ENCODE data around the gene SLC39A3. TPM values are rescaled to one million over a fixed set of nuclear protein-coding genes. Genes with fewer than 3 reads are reported as not detected.

The SLC39A3 gene
- total RNA-seq, 1 donor from 2014 or later: 22.6 TPM

- H3K36me3 ChIP-seq: peaks cover 70% of the 10 kb centered on the region
- no peaks in the 10 kb centered on the region for H3K9me3 ChIP-seq (replicated peaks)
- no peak for DNase-seq
- peaks cover 36% of the 10 kb centered on the region for H3K4me1 ChIP-seq
- intact Hi-C loops (cut with micrococcal nuclease): no loop called here
- no peak overlapping the region for H3K4me3 ChIP-seq
- no peak overlapping the region for H3K27ac ChIP-seq (replicated peaks)
- no peak for TF ChIP-seq CTCF (IDR thresholded peaks at IDR 0.05; ENCODE audit: borderline replicate concordance)
- no peaks in the 10 kb centered on the region for H3K27me3 ChIP-seq (ENCODE audit: low read depth)
Measured at GRCh38 chr19:2766594-2767372, 27.0 kb upstream of the SLC39A3 start.

GRCh38 chr19:2765376-2765775 lies 25.6 kb upstream of the SLC39A3 start:
- Histone ChIP-seq H3K9me3 (replicated peaks) (no peaks in the 10 kb centered on the region), H3K27ac (replicated peaks) (no peak overlapping the region), H3K4me3 (no peak overlapping the region), H3K4me1 (peaks cover 22% of the 10 kb centered on the region), H3K36me3 (peaks cover 84% of the 10 kb centered on the region), H3K27me3 (ENCODE audit: low read depth) (no peaks in the 10 kb centered on the region)
- intact Hi-C loops (cut with micrococcal nuclease): no loop called here
- TF ChIP-seq CTCF (IDR thresholded peaks at IDR 0.05; ENCODE audit: borderline replicate concordance): no peak
- DNase-seq: no peak

GRCh38 chr19:2764945-2765344 lies 25.1 kb upstream of the SLC39A3 start:
- Histone ChIP-seq H3K9me3 (replicated peaks) (no peaks in the 10 kb centered on the region), H3K36me3 (peaks cover 88% of the 10 kb centered on the region), H3K4me1 (peaks cover 18% of the 10 kb centered on the region), H3K27me3 (ENCODE audit: low read depth) (no peaks in the 10 kb centered on the region), H3K4me3 (no peak overlapping the region), H3K27ac (replicated peaks) (no peak overlapping the region)
- intact Hi-C loops (cut with micrococcal nuclease): no loop called here
- TF ChIP-seq CTCF (IDR thresholded peaks at IDR 0.05; ENCODE audit: borderline replicate concordance): no peak
- DNase-seq: no peak

- peaks cover 99% of the 10 kb centered on the region for H3K36me3 ChIP-seq
- no peak for TF ChIP-seq CTCF (IDR thresholded peaks at IDR 0.05; ENCODE audit: borderline replicate concordance)
- H3K27me3 ChIP-seq (ENCODE audit: low read depth): no peaks in the 10 kb centered on the region
- intact Hi-C loops (cut with micrococcal nuclease): no loop called here
- no peaks in the 10 kb centered on the region for H3K9me3 ChIP-seq (replicated peaks)
- no peak overlapping the region for H3K27ac ChIP-seq (replicated peaks)
- no peak for DNase-seq
- no peak overlapping the region for H3K4me3 ChIP-seq
- peaks cover 8% of the 10 kb centered on the region for H3K4me1 ChIP-seq
Measured at GRCh38 chr19:2763687-2764086, 23.9 kb upstream of the SLC39A3 start.

GRCh38 chr19:2762783-2763496 lies 23.1 kb upstream of the SLC39A3 start:
- intact Hi-C loops (cut with micrococcal nuclease): no loop called here

More at GRCh38 chr19:2762783-2763496, 23.1 kb upstream of the SLC39A3 start:
- Histone ChIP-seq H3K36me3 (peaks cover 99% of the 10 kb centered on the region), H3K9me3 (replicated peaks) (no peaks in the 10 kb centered on the region), H3K27me3 (ENCODE audit: low read depth) (no peaks in the 10 kb centered on the region), H3K4me1 (peaks cover under 1% of the 10 kb centered on the region), H3K4me3 (no peak overlapping the region), H3K27ac (replicated peaks) (no peak overlapping the region)
- no peak for DNase-seq
- no peak for TF ChIP-seq CTCF (IDR thresholded peaks at IDR 0.05; ENCODE audit: borderline replicate concordance)
